Liver (tissue), 9 donors: ENCODE data around the gene HTN1. TPM values are rescaled to one million over a fixed set of nuclear protein-coding genes. Genes with fewer than 3 reads are reported as not detected.
"Not testable (repeated sequence)": the region's sequence is repeated elsewhere in the genome, so short reads cannot be mapped to it uniquely, and the experiment has no call there.

Source experiments
- DNase-seq: peaks from one replicate; pipeline ENCODE4 v3.0.0-alpha.2; 2017; ENCODE audit warnings: low spot score
- H3K27ac ChIP-seq, 2 donors: one replicate each; pipeline ENCODE4 v1.7.0; 2013; ENCODE audit warnings: inconsistent platforms in 2 of 2, low read length in 2 of 2, control low read depth in 1 of 2, low read depth in 1 of 2, mild to moderate bottlenecking in 1 of 2
- H3K27me3 ChIP-seq, 4 donors: one replicate each; pipeline versions ENCODE4 v1.6.1 to v1.7.0; 2013; ENCODE audit warnings: low read length in 3 of 4, inconsistent platforms in 1 of 4, mild to moderate bottlenecking in 1 of 4, moderate library complexity in 1 of 4; ENCODE audit not compliant: control insufficient read depth in 4 of 4, insufficient read depth in 4 of 4
- H3K36me3 ChIP-seq, 4 donors: one replicate each; pipeline versions ENCODE4 v1.6.1 to v1.7.0; 2013; ENCODE audit warnings: low read length in 3 of 4, mild to moderate bottlenecking in 3 of 4, low read depth in 1 of 4, moderate library complexity in 1 of 4; ENCODE audit not compliant: control insufficient read depth in 4 of 4, insufficient read depth in 3 of 4
- H3K4me1 ChIP-seq, 4 donors: one replicate each; pipeline versions ENCODE4 v1.6.1 to v1.7.0; 2013; ENCODE audit warnings: low read length in 3 of 4, mild to moderate bottlenecking in 3 of 4, moderate library complexity in 1 of 4; ENCODE audit not compliant: control insufficient read depth in 4 of 4, insufficient read depth in 4 of 4
- H3K4me3 ChIP-seq, 3 donors: one replicate each; pipeline versions ENCODE4 v1.6.1 to v1.7.0; 2013; ENCODE audit warnings: low read length in 3 of 3, control low read depth in 1 of 3, low read depth in 1 of 3, mild to moderate bottlenecking in 1 of 3
- H3K9ac ChIP-seq, 2 donors: one replicate each; pipeline ENCODE4 v1.7.0; 2013; ENCODE audit warnings: low read length in 2 of 2, mild to moderate bottlenecking in 2 of 2, moderate library complexity in 2 of 2, control low read depth in 1 of 2, low read depth in 1 of 2
- H3K9me3 ChIP-seq, 4 donors: one replicate each; pipeline versions ENCODE4 v1.6.1 to v1.7.0; 2013; ENCODE audit warnings: low read length in 3 of 4; ENCODE audit not compliant: control insufficient read depth in 4 of 4
- ATF3 ChIP-seq: IDR thresholded peaks from 2 replicates; pipeline ENCODE4 v1.6.1; 2016; ENCODE audit warnings: antibody characterized with exemption
- CTCF ChIP-seq: fragments of 150-350 bp; IDR thresholded peaks from 2 replicates; pipeline ENCODE4 v1.5.1; 2017; ENCODE audit warnings: improper control_type of control experiment, low read depth, low read length; ENCODE audit not compliant: missing input control
- FOXA2 ChIP-seq: IDR thresholded peaks from 2 replicates; pipeline ENCODE4 v1.6.1; 2016; ENCODE audit warnings: antibody characterized with exemption
- GABPA ChIP-seq, 2 donors: IDR thresholded peaks in 1 of 2; conservative IDR thresholded peaks in 1 of 2; 2 replicates each; pipeline ENCODE4 v1.6.1; 2016; ENCODE audit warnings: antibody characterized with exemption in 2 of 2, mild to moderate bottlenecking in 1 of 2, moderate library complexity in 1 of 2
- HNF4A ChIP-seq, 2 donors: conservative IDR thresholded peaks; 2 replicates each; pipeline ENCODE4 v1.6.1; 2016; ENCODE audit warnings: antibody characterized with exemption in 2 of 2, mild to moderate bottlenecking in 2 of 2
- HNF4G ChIP-seq: IDR thresholded peaks from 2 replicates; pipeline ENCODE4 v1.6.1; 2016; ENCODE audit warnings: antibody characterized with exemption
- RAD21 ChIP-seq, 2 donors: IDR thresholded peaks; 2 replicates each; pipeline ENCODE4 v1.6.1; 2016; ENCODE audit warnings: antibody characterized with exemption in 2 of 2, mild to moderate bottlenecking in 2 of 2
- RXRA ChIP-seq, 2 donors: IDR thresholded peaks; 2 replicates each; pipeline ENCODE4 v1.6.1; 2017 to 2018; ENCODE audit warnings: antibody characterized with exemption in 2 of 2, mild to moderate bottlenecking in 1 of 2
- TAF1 ChIP-seq: conservative IDR thresholded peaks from 2 replicates; pipeline ENCODE4 v1.6.1; 2016; ENCODE audit warnings: antibody characterized with exemption, mild to moderate bottlenecking
- YY1 ChIP-seq: IDR thresholded peaks from 2 replicates; pipeline ENCODE4 v1.6.1; 2016; ENCODE audit warnings: antibody characterized with exemption, mild to moderate bottlenecking
- WGBS: extraction: QIAGEN DNeasy Blood & Tissue Kit; methylation state at CpG from one replicate; pipeline ENCODE4 v1.1.7; 2013; 5-methylcytosine and 5-hydroxymethylcytosine counted together
- polyA plus RNA-seq, 2 donors: library from polyadenylated mRNA; stranded (reverse) in 1 of 2; unstranded in 1 of 2; fragments of 200-250 nt in 1 of 2; fragments of >200 nt in 1 of 2; fragmentation: Nextera tagmentation in 1 of 2; extraction: Ambion mirVana in 1 of 2; gene quantifications; one replicate each; pipeline versions ENCODE4 v1.2.1 to v1.2.3, GENCODE V29; 2013 to 2015
- total RNA-seq, 2 donors: library from RNA; depleted of rRNA; stranded (reverse); fragments of >200 nt; gene quantifications; one replicate each; pipeline ENCODE4 v1.2.3, GENCODE V29; 2014
- TF ChIP-seq, protein P1 (sequence below): IDR thresholded peaks from 2 replicates; pipeline ENCODE4 v1.6.1; 2016; ENCODE audit warnings: antibody characterized with exemption, mild to moderate bottlenecking
- TF ChIP-seq, protein P2 (sequence below): IDR thresholded peaks from 2 replicates; pipeline ENCODE4 v1.6.1; 2016; ENCODE audit warnings: antibody characterized with exemption
- TF ChIP-seq, protein P3 (sequence below): IDR thresholded peaks from 2 replicates; pipeline ENCODE4 v1.6.1; 2016; ENCODE audit warnings: antibody characterized with exemption
- donor health status: healthy.
- donor health status: healthy.
- donor health status: healthy.
- donor health status: healthy.
- donor health status: healthy.

The HTN1 gene
- total and polyA plus RNA-seq, 4 donors: not detected

- 93% methylated on average over 7 of the region's 7 CpGs for WGBS
- Histone ChIP-seq H3K27ac (no peak overlapping the region), H3K9me3 (peaks cover 0 to 7% (median 6%) of the 10 kb centered on the region in 4 donors), H3K36me3 (no peaks in the 10 kb centered on the region), H3K27me3 (peaks cover 0 to 3% (median 0%) of the 10 kb centered on the region in 4 donors), H3K4me3 (no peak overlapping the region), H3K9ac (no peak overlapping the region), H3K4me1 (no peaks in the 10 kb centered on the region)
- no peak for TF ChIP-seq HNF4A (conservative IDR thresholded peaks at IDR 0.05)
- TF ChIP-seq FOXA2: no peak
- TF ChIP-seq RXRA (IDR thresholded peaks at IDR 0.05): no peak
- TF ChIP-seq HNF4G: no peak
- no peak for TF ChIP-seq TAF1
- TF ChIP-seq CTCF: no peak
- TF ChIP-seq YY1: no peak
- TF ChIP-seq, protein P1, sequence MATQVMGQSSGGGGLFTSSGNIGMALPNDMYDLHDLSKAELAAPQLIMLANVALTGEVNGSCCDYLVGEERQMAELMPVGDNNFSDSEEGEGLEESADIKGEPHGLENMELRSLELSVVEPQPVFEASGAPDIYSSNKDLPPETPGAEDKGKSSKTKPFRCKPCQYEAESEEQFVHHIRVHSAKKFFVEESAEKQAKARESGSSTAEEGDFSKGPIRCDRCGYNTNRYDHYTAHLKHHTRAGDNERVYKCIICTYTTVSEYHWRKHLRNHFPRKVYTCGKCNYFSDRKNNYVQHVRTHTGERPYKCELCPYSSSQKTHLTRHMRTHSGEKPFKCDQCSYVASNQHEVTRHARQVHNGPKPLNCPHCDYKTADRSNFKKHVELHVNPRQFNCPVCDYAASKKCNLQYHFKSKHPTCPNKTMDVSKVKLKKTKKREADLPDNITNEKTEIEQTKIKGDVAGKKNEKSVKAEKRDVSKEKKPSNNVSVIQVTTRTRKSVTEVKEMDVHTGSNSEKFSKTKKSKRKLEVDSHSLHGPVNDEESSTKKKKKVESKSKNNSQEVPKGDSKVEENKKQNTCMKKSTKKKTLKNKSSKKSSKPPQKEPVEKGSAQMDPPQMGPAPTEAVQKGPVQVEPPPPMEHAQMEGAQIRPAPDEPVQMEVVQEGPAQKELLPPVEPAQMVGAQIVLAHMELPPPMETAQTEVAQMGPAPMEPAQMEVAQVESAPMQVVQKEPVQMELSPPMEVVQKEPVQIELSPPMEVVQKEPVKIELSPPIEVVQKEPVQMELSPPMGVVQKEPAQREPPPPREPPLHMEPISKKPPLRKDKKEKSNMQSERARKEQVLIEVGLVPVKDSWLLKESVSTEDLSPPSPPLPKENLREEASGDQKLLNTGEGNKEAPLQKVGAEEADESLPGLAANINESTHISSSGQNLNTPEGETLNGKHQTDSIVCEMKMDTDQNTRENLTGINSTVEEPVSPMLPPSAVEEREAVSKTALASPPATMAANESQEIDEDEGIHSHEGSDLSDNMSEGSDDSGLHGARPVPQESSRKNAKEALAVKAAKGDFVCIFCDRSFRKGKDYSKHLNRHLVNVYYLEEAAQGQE: no peak
- TF ChIP-seq, protein P2, sequence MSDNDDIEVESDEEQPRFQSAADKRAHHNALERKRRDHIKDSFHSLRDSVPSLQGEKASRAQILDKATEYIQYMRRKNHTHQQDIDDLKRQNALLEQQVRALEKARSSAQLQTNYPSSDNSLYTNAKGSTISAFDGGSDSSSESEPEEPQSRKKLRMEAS: no peak
- TF ChIP-seq ATF3: no peak
- no peak for TF ChIP-seq GABPA (IDR thresholded peaks at IDR 0.05 in 1 of 2, conservative IDR thresholded peaks at IDR 0.05 in 1 of 2)
- TF ChIP-seq RAD21 (IDR thresholded peaks at IDR 0.05): no peak
- TF ChIP-seq, protein P3, sequence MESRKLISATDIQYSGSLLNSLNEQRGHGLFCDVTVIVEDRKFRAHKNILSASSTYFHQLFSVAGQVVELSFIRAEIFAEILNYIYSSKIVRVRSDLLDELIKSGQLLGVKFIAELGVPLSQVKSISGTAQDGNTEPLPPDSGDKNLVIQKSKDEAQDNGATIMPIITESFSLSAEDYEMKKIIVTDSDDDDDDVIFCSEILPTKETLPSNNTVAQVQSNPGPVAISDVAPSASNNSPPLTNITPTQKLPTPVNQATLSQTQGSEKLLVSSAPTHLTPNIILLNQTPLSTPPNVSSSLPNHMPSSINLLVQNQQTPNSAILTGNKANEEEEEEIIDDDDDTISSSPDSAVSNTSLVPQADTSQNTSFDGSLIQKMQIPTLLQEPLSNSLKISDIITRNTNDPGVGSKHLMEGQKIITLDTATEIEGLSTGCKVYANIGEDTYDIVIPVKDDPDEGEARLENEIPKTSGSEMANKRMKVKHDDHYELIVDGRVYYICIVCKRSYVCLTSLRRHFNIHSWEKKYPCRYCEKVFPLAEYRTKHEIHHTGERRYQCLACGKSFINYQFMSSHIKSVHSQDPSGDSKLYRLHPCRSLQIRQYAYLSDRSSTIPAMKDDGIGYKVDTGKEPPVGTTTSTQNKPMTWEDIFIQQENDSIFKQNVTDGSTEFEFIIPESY: no peak
- DNase-seq: no peak
These were observed 8.5 kb upstream of the HTN1 start for GRCh38 chr4:70041652-70042286.

- not testable (repeated sequence) for H3K27me3 ChIP-seq, H3K9me3 ChIP-seq, H3K4me1 ChIP-seq, H3K36me3 ChIP-seq, H3K9ac ChIP-seq, DNase-seq, H3K27ac ChIP-seq, H3K4me3 ChIP-seq
- 44% methylated on average over 1 of the region's 1 CpG for WGBS
These were observed 6.3 kb downstream of the HTN1 start for GRCh38 chr4:70056534-70056933.
